ENCODE data around the gene C1QTNF8. TPM values are rescaled to one million over a fixed set of nuclear protein-coding genes. Genes with fewer than 3 reads are reported as not detected.

C1QTNF8 gene
- total and polyA plus RNA-seq, 2 of the 13 experiments (the other 11 are each of a cell fraction or from before 2014, with no cell fraction given): 0.09 TPM; not detected in 1

DNA sequence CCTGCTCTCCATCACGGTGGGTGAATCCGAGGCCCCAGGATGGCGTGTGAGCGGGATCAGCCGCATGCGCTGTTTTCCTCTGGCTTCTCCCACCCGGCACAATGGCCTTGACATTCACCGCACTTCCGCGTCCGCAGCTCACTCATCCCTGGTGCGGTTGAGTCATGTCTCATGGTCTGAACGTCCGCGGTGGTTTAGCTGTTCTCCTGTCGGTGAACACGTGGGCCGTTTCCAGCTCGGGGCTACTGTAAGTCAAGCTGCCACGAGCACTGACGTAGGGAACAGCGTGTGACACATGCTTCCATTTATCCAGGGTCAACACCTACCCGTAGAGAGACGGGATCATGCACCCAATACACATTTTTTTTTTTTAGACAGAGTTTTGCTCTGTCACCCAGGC, 41.6 kb upstream of the C1QTNF8 start (continued):
- TF ChIP-seq, protein P1, sequence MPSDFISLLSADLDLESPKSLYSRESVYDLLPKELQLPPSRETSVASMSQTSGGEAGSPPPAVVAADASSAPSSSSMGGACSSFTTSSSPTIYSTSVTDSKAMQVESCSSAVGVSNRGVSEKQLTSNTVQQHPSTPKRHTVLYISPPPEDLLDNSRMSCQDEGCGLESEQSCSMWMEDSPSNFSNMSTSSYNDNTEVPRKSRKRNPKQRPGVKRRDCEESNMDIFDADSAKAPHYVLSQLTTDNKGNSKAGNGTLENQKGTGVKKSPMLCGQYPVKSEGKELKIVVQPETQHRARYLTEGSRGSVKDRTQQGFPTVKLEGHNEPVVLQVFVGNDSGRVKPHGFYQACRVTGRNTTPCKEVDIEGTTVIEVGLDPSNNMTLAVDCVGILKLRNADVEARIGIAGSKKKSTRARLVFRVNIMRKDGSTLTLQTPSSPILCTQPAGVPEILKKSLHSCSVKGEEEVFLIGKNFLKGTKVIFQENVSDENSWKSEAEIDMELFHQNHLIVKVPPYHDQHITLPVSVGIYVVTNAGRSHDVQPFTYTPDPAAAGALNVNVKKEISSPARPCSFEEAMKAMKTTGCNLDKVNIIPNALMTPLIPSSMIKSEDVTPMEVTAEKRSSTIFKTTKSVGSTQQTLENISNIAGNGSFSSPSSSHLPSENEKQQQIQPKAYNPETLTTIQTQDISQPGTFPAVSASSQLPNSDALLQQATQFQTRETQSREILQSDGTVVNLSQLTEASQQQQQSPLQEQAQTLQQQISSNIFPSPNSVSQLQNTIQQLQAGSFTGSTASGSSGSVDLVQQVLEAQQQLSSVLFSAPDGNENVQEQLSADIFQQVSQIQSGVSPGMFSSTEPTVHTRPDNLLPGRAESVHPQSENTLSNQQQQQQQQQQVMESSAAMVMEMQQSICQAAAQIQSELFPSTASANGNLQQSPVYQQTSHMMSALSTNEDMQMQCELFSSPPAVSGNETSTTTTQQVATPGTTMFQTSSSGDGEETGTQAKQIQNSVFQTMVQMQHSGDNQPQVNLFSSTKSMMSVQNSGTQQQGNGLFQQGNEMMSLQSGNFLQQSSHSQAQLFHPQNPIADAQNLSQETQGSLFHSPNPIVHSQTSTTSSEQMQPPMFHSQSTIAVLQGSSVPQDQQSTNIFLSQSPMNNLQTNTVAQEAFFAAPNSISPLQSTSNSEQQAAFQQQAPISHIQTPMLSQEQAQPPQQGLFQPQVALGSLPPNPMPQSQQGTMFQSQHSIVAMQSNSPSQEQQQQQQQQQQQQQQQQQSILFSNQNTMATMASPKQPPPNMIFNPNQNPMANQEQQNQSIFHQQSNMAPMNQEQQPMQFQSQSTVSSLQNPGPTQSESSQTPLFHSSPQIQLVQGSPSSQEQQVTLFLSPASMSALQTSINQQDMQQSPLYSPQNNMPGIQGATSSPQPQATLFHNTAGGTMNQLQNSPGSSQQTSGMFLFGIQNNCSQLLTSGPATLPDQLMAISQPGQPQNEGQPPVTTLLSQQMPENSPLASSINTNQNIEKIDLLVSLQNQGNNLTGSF (CRISPR knock-in tag; IDR thresholded peaks at IDR 0.05): no peak
- TF ChIP-seq GABPB1 (CRISPR knock-in tag; IDR thresholded peaks at IDR 0.05) (peak; percentile 66), CENPT (CRISPR knock-in tag; IDR thresholded peaks at IDR 0.05; ENCODE audit: low read depth) (no peak), BORCS8-MEF2B (CRISPR knock-in tag; IDR thresholded peaks at IDR 0.05) (no peak), FOXO1 (CRISPR knock-in tag; IDR thresholded peaks at IDR 0.05) (peak; percentile 55; the same call in 1 of the 2 replicates), ZNF644 (CRISPR knock-in tag; IDR thresholded peaks at IDR 0.05; ENCODE audit: low read depth) (no peak), ZFP36L2 (CRISPR knock-in tag; IDR thresholded peaks at IDR 0.05) (no peak), ZNF432 (CRISPR knock-in tag; IDR thresholded peaks at IDR 0.05; ENCODE audit: borderline replicate concordance) (no peak), CHD4 (IDR thresholded peaks at IDR 0.05; ENCODE audit: borderline replicate concordance, low read length) (no peak), GFI1 (CRISPR knock-in tag; IDR thresholded peaks at IDR 0.05; ENCODE audit: borderline replicate concordance) (no peak), ZNF501 (CRISPR knock-in tag; IDR thresholded peaks at IDR 0.05) (no peak), ZNF570 (CRISPR knock-in tag; IDR thresholded peaks at IDR 0.05; ENCODE audit: borderline replicate concordance) (no peak), ZNF180 (CRISPR knock-in tag; IDR thresholded peaks at IDR 0.05; ENCODE audit: borderline replicate concordance, low read depth) (no peak), BHLHE40 (IDR thresholded peaks at IDR 0.05; ENCODE audit: low read length) (peak; percentile 9; the same call in 1 of the 2 replicates)
- TF ChIP-seq, protein P2, sequence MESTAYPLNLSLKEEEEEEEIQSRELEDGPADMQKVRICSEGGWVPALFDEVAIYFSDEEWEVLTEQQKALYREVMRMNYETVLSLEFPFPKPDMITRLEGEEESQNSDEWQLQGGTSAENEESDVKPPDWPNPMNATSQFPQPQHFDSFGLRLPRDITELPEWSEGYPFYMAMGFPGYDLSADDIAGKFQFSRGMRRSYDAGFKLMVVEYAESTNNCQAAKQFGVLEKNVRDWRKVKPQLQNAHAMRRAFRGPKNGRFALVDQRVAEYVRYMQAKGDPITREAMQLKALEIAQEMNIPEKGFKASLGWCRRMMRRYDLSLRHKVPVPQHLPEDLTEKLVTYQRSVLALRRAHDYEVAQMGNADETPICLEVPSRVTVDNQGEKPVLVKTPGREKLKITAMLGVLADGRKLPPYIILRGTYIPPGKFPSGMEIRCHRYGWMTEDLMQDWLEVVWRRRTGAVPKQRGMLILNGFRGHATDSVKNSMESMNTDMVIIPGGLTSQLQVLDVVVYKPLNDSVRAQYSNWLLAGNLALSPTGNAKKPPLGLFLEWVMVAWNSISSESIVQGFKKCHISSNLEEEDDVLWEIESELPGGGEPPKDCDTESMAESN (CRISPR knock-in tag; conservative IDR thresholded peaks at IDR 0.05): no peak
- TF ChIP-seq, protein P3, sequence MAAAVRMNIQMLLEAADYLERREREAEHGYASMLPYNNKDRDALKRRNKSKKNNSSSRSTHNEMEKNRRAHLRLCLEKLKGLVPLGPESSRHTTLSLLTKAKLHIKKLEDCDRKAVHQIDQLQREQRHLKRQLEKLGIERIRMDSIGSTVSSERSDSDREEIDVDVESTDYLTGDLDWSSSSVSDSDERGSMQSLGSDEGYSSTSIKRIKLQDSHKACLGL (CRISPR knock-in tag; IDR thresholded peaks at IDR 0.05): no peak
- TF ChIP-seq, protein P4, sequence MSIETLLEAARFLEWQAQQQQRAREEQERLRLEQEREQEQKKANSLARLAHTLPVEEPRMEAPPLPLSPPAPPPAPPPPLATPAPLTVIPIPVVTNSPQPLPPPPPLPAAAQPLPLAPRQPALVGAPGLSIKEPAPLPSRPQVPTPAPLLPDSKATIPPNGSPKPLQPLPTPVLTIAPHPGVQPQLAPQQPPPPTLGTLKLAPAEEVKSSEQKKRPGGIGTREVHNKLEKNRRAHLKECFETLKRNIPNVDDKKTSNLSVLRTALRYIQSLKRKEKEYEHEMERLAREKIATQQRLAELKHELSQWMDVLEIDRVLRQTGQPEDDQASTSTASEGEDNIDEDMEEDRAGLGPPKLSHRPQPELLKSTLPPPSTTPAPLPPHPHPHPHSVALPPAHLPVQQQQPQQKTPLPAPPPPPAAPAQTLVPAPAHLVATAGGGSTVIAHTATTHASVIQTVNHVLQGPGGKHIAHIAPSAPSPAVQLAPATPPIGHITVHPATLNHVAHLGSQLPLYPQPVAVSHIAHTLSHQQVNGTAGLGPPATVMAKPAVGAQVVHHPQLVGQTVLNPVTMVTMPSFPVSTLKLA (IDR thresholded peaks at IDR 0.05): peak; percentile 89
- TF ChIP-seq, protein P5, sequence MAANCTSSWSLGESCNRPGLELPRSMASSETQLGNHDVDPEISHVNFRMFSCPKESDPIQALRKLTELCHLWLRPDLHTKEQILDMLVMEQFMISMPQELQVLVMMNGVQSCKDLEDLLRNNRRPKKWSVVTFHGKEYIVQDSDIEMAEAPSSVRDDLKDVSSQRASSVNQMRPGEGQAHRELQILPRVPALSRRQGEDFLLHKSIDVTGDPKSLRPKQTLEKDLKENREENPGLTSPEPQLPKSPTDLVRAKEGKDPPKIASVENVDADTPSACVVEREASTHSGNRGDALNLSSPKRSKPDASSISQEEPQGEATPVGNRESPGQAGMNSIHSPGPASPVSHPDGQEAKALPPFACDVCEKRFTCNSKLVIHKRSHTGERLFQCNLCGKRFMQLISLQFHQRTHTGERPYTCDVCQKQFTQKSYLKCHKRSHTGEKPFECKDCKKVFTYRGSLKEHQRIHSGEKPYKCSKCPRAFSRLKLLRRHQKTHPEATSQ (CRISPR knock-in tag; IDR thresholded peaks at IDR 0.05; ENCODE audit: borderline replicate concordance): no peak
- TF ChIP-seq, protein P6, sequence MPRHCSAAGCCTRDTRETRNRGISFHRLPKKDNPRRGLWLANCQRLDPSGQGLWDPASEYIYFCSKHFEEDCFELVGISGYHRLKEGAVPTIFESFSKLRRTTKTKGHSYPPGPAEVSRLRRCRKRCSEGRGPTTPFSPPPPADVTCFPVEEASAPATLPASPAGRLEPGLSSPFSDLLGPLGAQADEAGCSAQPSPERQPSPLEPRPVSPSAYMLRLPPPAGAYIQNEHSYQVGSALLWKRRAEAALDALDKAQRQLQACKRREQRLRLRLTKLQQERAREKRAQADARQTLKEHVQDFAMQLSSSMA (CRISPR knock-in tag; IDR thresholded peaks at IDR 0.05): no peak
